HFF-Myc (cell line): ENCODE measurements around the gene CUX1.
"Not testable (repeated sequence)": the region's sequence is repeated elsewhere in the genome, so short reads cannot be mapped to it uniquely, and the experiment has no call there.

Source experiments
- DNase-seq: peaks from one replicate; pipeline ENCODE4 v3.0.0-alpha.2; 2011; ENCODE audit warnings: low read depth; ENCODE audit errors: extremely low read depth
- H3K4me3 ChIP-seq: replicated peaks from 2 replicates; pipeline ENCODE4 v1.5.1; 2011; ENCODE audit warnings: low read depth, mild to moderate bottlenecking, control low read depth, low read length
- CTCF ChIP-seq: IDR thresholded peaks from 2 replicates; pipeline ENCODE4 v1.5.1; 2012; ENCODE audit warnings: mild to moderate bottlenecking, low read depth, low read length, control low read depth; ENCODE audit errors: missing control alignments

Gene CUX1

DNA sequence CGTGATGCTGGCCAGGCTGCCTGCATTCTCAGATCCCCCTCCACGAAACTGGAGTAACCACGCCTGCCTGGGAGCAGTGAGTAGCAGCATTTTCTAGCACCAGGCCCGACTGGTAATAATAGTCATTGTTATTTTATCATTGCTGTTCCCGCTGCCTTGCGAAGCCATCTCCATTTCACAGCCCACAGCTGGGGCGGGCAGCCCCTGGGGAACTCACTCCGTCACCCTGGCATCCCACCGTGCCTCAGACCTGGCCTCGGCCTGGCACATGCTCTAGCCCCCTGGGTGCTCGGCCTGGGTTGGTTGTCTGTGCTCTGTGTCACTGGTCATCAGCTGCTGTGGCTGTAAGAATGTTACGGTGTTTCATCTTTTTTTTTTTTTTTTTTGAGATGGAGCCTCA lies 411.5 kb downstream of the CUX1 start:
- TF ChIP-seq CTCF, result no peak
- DNase-seq, result no peak
- no peak overlapping the region for H3K4me3 ChIP-seq

- H3K4me3 ChIP-seq, DNase-seq: not testable (repeated sequence)
Observed at GRCh38 chr7:102230162-102230561, 412.7 kb downstream of the CUX1 start.

GRCh38 chr7:102230593-102230992 lies 413.2 kb downstream of the CUX1 start:
- no peak overlapping the region for H3K4me3 ChIP-seq
- no peak for TF ChIP-seq CTCF
- DNase-seq, result no peak

GRCh38 chr7:102232611-102233286 lies 415.3 kb downstream of the CUX1 start:
- H3K4me3 ChIP-seq, result no peak overlapping the region
- TF ChIP-seq CTCF, result no peak
- DNase-seq, result no peak

DNA sequence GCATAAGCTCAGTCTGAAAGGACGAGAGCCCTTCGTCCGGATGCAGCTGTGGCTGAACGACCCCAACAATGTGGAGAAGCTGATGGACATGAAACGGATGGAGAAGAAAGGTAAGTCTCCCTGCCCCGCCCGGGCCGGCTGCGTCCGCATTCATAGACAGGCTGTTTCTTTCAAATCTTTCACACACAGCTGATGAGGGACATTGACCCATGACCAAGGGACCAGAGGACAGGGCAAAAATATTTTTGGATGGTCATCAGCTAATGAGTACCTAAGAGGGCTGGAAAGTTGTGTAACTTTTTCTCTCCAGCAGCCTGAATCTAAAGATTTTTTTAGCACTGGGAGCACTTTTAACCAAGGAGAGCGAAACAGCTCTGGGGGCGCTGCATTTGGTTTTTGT lies 416.7 kb downstream of the CUX1 start:
- no peak for DNase-seq
- no peak overlapping the region for H3K4me3 ChIP-seq
- no peak for TF ChIP-seq CTCF

- TF ChIP-seq CTCF, result no peak
- DNase-seq, result no peak
Observed at GRCh38 chr7:102234801-102235550, 417.6 kb downstream of the CUX1 start.

GRCh38 chr7:102236102-102236501 lies 418.7 kb downstream of the CUX1 start:
- no peak for DNase-seq
- no peak for TF ChIP-seq CTCF
- no peak overlapping the region for H3K4me3 ChIP-seq

More at GRCh38 chr7:102234801-102235550, 417.6 kb downstream of the CUX1 start:
- H3K4me3 ChIP-seq, result no peak overlapping the region
